GM21576 (cell line): Measurements from ENCODE around the gene RTN4RL1.

Source experiments
- ATAC-seq: cut with Tn5 transposase; IDR thresholded peaks from one replicate; pipeline ENCODE4 v1.9.1; 2021; ENCODE audit warnings: mild to moderate bottlenecking, moderate library complexity; ENCODE audit not compliant: unreplicated experiment

The RTN4RL1 gene

GRCh38 chr17:2025220-2025621, at the start of gene RTN4RL1:
Gene RTN4RL1, minus strand, starts transcription at chr17:2025334. Its CDS starts 469 bp downstream, at chr17:2024865.
- ATAC-seq, result no peak

- no peak for ATAC-seq
Measured at GRCh38 chr17:2074919-2075318, 49.8 kb upstream of the RTN4RL1 start.

GRCh38 chr17:2071455-2072281, 46.5 kb upstream of the RTN4RL1 start:
- ATAC-seq, result no peak

GRCh38 chr17:2071024-2071385, 45.9 kb upstream of the RTN4RL1 start:
- ATAC-seq, result no peak

- peak; percentile 80 for ATAC-seq
Measured at GRCh38 chr17:2070241-2071023, 45.3 kb upstream of the RTN4RL1 start.

GRCh38 chr17:2068519-2069051, 43.5 kb upstream of the RTN4RL1 start:
- ATAC-seq, result no peak

GRCh38 chr17:2068031-2068518, 42.9 kb upstream of the RTN4RL1 start:
- no peak for ATAC-seq

GRCh38 chr17:2067608-2068024, 42.5 kb upstream of the RTN4RL1 start:
- ATAC-seq, result no peak

- no peak for ATAC-seq
Measured at GRCh38 chr17:2067048-2067561, 42.0 kb upstream of the RTN4RL1 start.

GRCh38 chr17:2065949-2066400, 40.8 kb upstream of the RTN4RL1 start:
- no peak for ATAC-seq

GRCh38 chr17:2064980-2065785, 40.0 kb upstream of the RTN4RL1 start:
- ATAC-seq, result no peak

GRCh38 chr17:2064520-2064971, 39.4 kb upstream of the RTN4RL1 start:
- no peak for ATAC-seq

- no peak for ATAC-seq
Measured at GRCh38 chr17:2064147-2064489, 39.0 kb upstream of the RTN4RL1 start.

GRCh38 chr17:2063261-2064146, 38.4 kb upstream of the RTN4RL1 start:
- no peak for ATAC-seq

- ATAC-seq, result no peak
Measured at GRCh38 chr17:2062571-2063183, 37.5 kb upstream of the RTN4RL1 start.

- no peak for ATAC-seq
Measured at GRCh38 chr17:2061441-2061958, 36.4 kb upstream of the RTN4RL1 start.

- no peak for ATAC-seq
Measured at GRCh38 chr17:2060681-2061440, 35.7 kb upstream of the RTN4RL1 start.

GRCh38 chr17:2060385-2060658, 35.2 kb upstream of the RTN4RL1 start:
- no peak for ATAC-seq
